Lower leg skin (tissue), 4 donors: Measurements from ENCODE around the gene CALHM5. TPM values are rescaled to one million over a fixed set of nuclear protein-coding genes. Genes with fewer than 3 reads are reported as not detected.

Experiments
- DNase-seq, 2 donors: peaks; one replicate each; pipeline ENCODE4 v3.0.0-alpha.2; 2019; ENCODE audit warnings: low spot score in 2 of 2
- H3K4me3 ChIP-seq: fragments of 200-600 bp; sonication (generic); 2 replicates; pipeline ENCODE4 v1.5.1; 2017; ENCODE audit warnings: mild to moderate bottlenecking, low read depth; ENCODE audit not compliant: poor library complexity, severe bottlenecking
- CTCF ChIP-seq, 3 donors: fragments of 450-650 bp; IDR thresholded peaks; one replicate each; pipeline ENCODE4 v1.5.1; 2016; ENCODE audit warnings: antibody characterized with exemption in 3 of 3, mild to moderate bottlenecking in 3 of 3, moderate library complexity in 2 of 3
- POLR2A ChIP-seq, 2 donors: fragments of 450-650 bp; IDR thresholded peaks; one replicate each; pipeline ENCODE4 v1.6.1; 2016 to 2017; ENCODE audit warnings: antibody characterized with exemption in 2 of 2, mild to moderate bottlenecking in 1 of 2, moderate library complexity in 1 of 2
- WGBS, 2 donors: methylation state at CpG; one replicate each; pipeline ENCODE4 v1.1.5; 2018; 5-methylcytosine and 5-hydroxymethylcytosine counted together
- intact Hi-C: fragments of 100-400 bp; cut with DNase I; formaldehyde crosslinking; loops from one replicate; pipeline ENCODE4 v1.15.0; 2023; ENCODE audit warnings: low total_unique reads
- total RNA-seq, 4 donors: library from RNA; depleted of rRNA; stranded (reverse); fragments of >200 nt; gene quantifications; one replicate each; pipeline ENCODE4 v1.1.0, GENCODE V29; 2016

CALHM5 gene
- total RNA-seq: 1 to 10 TPM in 3 of 4 donors, under 1 TPM in 1; 0.34 to 3.9 (median 1.7) TPM

- intact Hi-C loops: no loop called here
- DNase-seq: peak in 1 of 2 donors; percentile 39
- 47 to 59% methylated on average over 10 of the region's 10 CpGs for WGBS, 2 donors
These were observed at the start of gene CALHM5 for GRCh38 chr6:116511424-116512110. TSS of gene CALHM5 (plus strand) at chr6:116511639. CDS start at chr6:116511697, 58 bp downstream.

GRCh38 chr6:116461932-116462885 lies 49.2 kb upstream of the CALHM5 start:
- TF ChIP-seq POLR2A (IDR thresholded peaks at IDR 0.05) (no peak), CTCF (IDR thresholded peaks at IDR 0.05) (no peak)
- no peak for DNase-seq
- peak overlapping the region; percentile 10 for H3K4me3 ChIP-seq
- WGBS, 2 donors: 11 to 16% methylated on average over 54 to 78 of the region's 84 CpGs
- intact Hi-C loops: no loop called here

More at GRCh38 chr6:116511424-116512110, at the start of gene CALHM5:
- peak within 1 kb of the TSS; percentile 30 for H3K4me3 ChIP-seq
- no peak for TF ChIP-seq POLR2A (IDR thresholded peaks at IDR 0.05)
- no peak for TF ChIP-seq CTCF (IDR thresholded peaks at IDR 0.05)

GRCh38 chr6:116463301-116463700 lies 48.1 kb upstream of the CALHM5 start:
- 92 to 94% methylated on average over 4 of the region's 4 CpGs for WGBS, 2 donors
- no peak for DNase-seq
- intact Hi-C loops: no loop called here
- TF ChIP-seq POLR2A (IDR thresholded peaks at IDR 0.05) (no peak), CTCF (IDR thresholded peaks at IDR 0.05) (no peak)
- no peak overlapping the region for H3K4me3 ChIP-seq

DNA sequence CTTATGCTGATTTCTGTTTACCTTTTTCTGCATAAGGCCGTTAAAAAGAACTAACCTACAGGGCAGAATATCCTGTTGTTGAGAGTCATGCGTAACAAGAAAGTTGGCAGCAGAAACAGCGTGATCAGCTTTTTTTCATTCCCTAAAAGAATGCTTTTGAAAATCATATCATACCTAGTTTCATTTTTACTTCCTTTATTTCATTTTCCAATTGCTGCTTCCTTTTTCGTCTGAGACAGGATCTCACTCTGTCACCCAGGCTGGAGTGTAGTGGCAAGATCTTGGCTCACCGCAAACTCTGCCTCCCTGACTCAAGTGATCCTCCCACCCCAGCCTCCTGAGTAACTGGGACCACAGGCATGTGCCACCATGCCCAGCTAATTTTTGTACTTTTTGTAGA lies 46.2 kb upstream of the CALHM5 start:
- whole genome bisulfite sequencing, 2 donors: 58 to 62% methylated on average over 5 of the region's 5 CpGs
- no peak for TF ChIP-seq CTCF (IDR thresholded peaks at IDR 0.05)
- no peak for TF ChIP-seq POLR2A (IDR thresholded peaks at IDR 0.05)
- H3K4me3 ChIP-seq: no peak overlapping the region
- intact Hi-C loops: no loop called here
- no peak for DNase-seq

GRCh38 chr6:116467096-116467495 lies 44.3 kb upstream of the CALHM5 start:
- 79 to 93% methylated on average over 1 of the region's 1 CpG for WGBS, 2 donors
- H3K4me3 ChIP-seq: no peak overlapping the region
- no peak for DNase-seq
- TF ChIP-seq POLR2A (IDR thresholded peaks at IDR 0.05) (no peak), CTCF (IDR thresholded peaks at IDR 0.05) (no peak)
- intact Hi-C loops: no loop called here
